Measurements from ENCODE around the gene PLD1.
A peak's percentile ranks its signal among the peaks of the same experiment; 100 is the strongest.
"Not testable (repeated sequence)": the region's sequence is repeated elsewhere in the genome, so short reads cannot be mapped to it uniquely, and the experiment has no call there.

PLD1 gene

GRCh38 chr3:171649911-171650592, 160.2 kb downstream of the PLD1 start:
- DNase-seq, result no peak

GRCh38 chr3:171649267-171649666, 161.0 kb downstream of the PLD1 start:
- DNase-seq, result no peak

- DNase-seq, result no peak
Measured at GRCh38 chr3:171648069-171648468, 162.2 kb downstream of the PLD1 start.

GRCh38 chr3:171646357-171647133, 163.7 kb downstream of the PLD1 start:
- peak; percentile 20 for DNase-seq

GRCh38 chr3:171644681-171645080, 165.6 kb downstream of the PLD1 start:
- no peak for DNase-seq

- DNase-seq, result no peak
Measured at GRCh38 chr3:171643681-171644080, 166.6 kb downstream of the PLD1 start.

GRCh38 chr3:171643033-171643432, 167.2 kb downstream of the PLD1 start:
- DNase-seq, result no peak

GRCh38 chr3:171640520-171641412, 169.5 kb downstream of the PLD1 start:
- DNase-seq, result no peak

- DNase-seq, result no peak
Measured at GRCh38 chr3:171636666-171637065, 173.6 kb downstream of the PLD1 start.

- no peak for DNase-seq
Measured at GRCh38 chr3:171632766-171633165, 177.5 kb downstream of the PLD1 start.

GRCh38 chr3:171626799-171627198, 183.5 kb downstream of the PLD1 start:
- DNase-seq, result not testable (repeated sequence)

GRCh38 chr3:171622126-171622525, 188.2 kb downstream of the PLD1 start:
- DNase-seq, result no peak

- no peak for DNase-seq
Measured at GRCh38 chr3:171620825-171621434, 189.4 kb downstream of the PLD1 start.

GRCh38 chr3:171616798-171617197, 193.5 kb downstream of the PLD1 start:
- no peak for DNase-seq

GRCh38 chr3:171615686-171616085, 194.6 kb downstream of the PLD1 start:
- no peak for DNase-seq

- DNase-seq, result no peak
Measured at GRCh38 chr3:171615281-171615680, 195.0 kb downstream of the PLD1 start.

- DNase-seq, result no peak
Measured at GRCh38 chr3:171614318-171614921, 195.9 kb downstream of the PLD1 start.

GRCh38 chr3:171607452-171607851, 202.8 kb downstream of the PLD1 start:
- no peak for DNase-seq

GRCh38 chr3:171606151-171606751, 204.0 kb downstream of the PLD1 start:
- no peak for DNase-seq

- DNase-seq, result no peak
Measured at GRCh38 chr3:171604370-171604769, 205.9 kb downstream of the PLD1 start.

- DNase-seq, result no peak
Measured at GRCh38 chr3:171602072-171602471, 208.2 kb downstream of the PLD1 start.

- DNase-seq, result no peak
Measured at GRCh38 chr3:171600030-171600429, 210.3 kb downstream of the PLD1 start.
